ENCODE measurements around the gene RABGGTA. TPM values are rescaled to one million over a fixed set of nuclear protein-coding genes. Genes with fewer than 3 reads are reported as not detected.

The RABGGTA gene
- polyA plus RNA-seq, 3 donors, result 34.5 to 125 (median 35.4) TPM

GRCh38 chr14:24290746-24291145 lies 19.3 kb upstream of the RABGGTA start:
- H3K9me3 ChIP-seq (replicated peaks in 1 of 2; ENCODE audit: control insufficient read depth in 1 of 2, insufficient read depth in 1 of 2, low read length in 2 of 2), result no peaks in the 10 kb centered on the region
- no peak overlapping the region for H3K4me2 ChIP-seq (replicated peaks; ENCODE audit: extremely low read depth, low read length, poor library complexity, severe bottlenecking)
- no peaks in the 10 kb centered on the region for H3K4me1 ChIP-seq (ENCODE audit: control insufficient read depth in 1 of 2, insufficient read depth in 2 of 2, low read length in 2 of 2)
- Mint-ChIP-seq H3K9me3 (no peaks in the 10 kb centered on the region), H3K4me3 (no peak overlapping the region), H3K4me1 (peaks cover 7% of the 10 kb centered on the region), H3K36me3 (peaks cover 57 to 64% of the 10 kb centered on the region in 2 donors), H3K27ac (peak overlapping the region in 3 of 7 donors; percentile 11 to 68 (median 25)), H3K27me3 (ENCODE audit: low read depth in 3 of 3) (peaks cover 0 to 1% (median 0%) of the 10 kb centered on the region in 3 donors)
- H2AFZ ChIP-seq (ENCODE audit: insufficient read depth, low read depth, low read length, poor library complexity, severe bottlenecking), result no peak overlapping the region
- H4K20me1 ChIP-seq (ENCODE audit: insufficient read depth, low read length), result no peaks in the 10 kb centered on the region
- intact Hi-C loops (cut with micrococcal nuclease), result loop anchor here in 1 of 2 donors (10.0 kb wide), 1 partner anchor 176 kb away; the partner anchor contains the start of genes DCAF11 and NRL
- TF ChIP-seq CTCF (IDR thresholded peaks at IDR 0.05), result no peak
- no peaks in the 10 kb centered on the region for H3K27me3 ChIP-seq (ENCODE audit: control insufficient read depth in 2 of 2, insufficient read depth in 2 of 2, low read length in 2 of 2)
- no peak for DNase-seq
- H3K4me3 ChIP-seq (replicated peaks in 1 of 3; ENCODE audit: low read depth in 2 of 3, low read length in 3 of 3), result no peak overlapping the region
- H3K9ac ChIP-seq (ENCODE audit: insufficient read depth, low read length, poor library complexity, severe bottlenecking), result no peak overlapping the region
- peaks cover 3% of the 10 kb centered on the region for H3K79me2 ChIP-seq (ENCODE audit: insufficient read depth, low read length)
- H3K36me3 ChIP-seq (replicated peaks in 1 of 2; ENCODE audit: control insufficient read depth in 1 of 2, insufficient read depth in 2 of 2, low read length in 2 of 2), result peaks cover 45 to 61% of the 10 kb centered on the region in 2 donors
- 97% methylated on average over 4 of the region's 9 CpGs for WGBS (ENCODE audit: insufficient coverage)
- no peak overlapping the region for H3K27ac ChIP-seq (ENCODE audit: low read depth in 1 of 2, low read length in 2 of 2)

GRCh38 chr14:24289649-24290280 lies 18.4 kb upstream of the RABGGTA start:
- Mint-ChIP-seq H3K27ac (peak overlapping the region in 1 of 7 donors; percentile 0), H3K4me1 (peaks cover 7% of the 10 kb centered on the region), H3K4me3 (no peak overlapping the region), H3K36me3 (peaks cover 50 to 62% of the 10 kb centered on the region in 2 donors), H3K27me3 (ENCODE audit: low read depth in 3 of 3) (peaks cover 0 to 1% (median 0%) of the 10 kb centered on the region in 3 donors), H3K9me3 (no peaks in the 10 kb centered on the region)
- DNase-seq, result no peak
- Histone ChIP-seq H3K27me3 (ENCODE audit: control insufficient read depth in 2 of 2, insufficient read depth in 2 of 2, low read length in 2 of 2) (no peaks in the 10 kb centered on the region), H3K79me2 (ENCODE audit: insufficient read depth, low read length) (peaks cover 3% of the 10 kb centered on the region), H3K4me1 (ENCODE audit: control insufficient read depth in 1 of 2, insufficient read depth in 2 of 2, low read length in 2 of 2) (no peaks in the 10 kb centered on the region), H3K9ac (ENCODE audit: insufficient read depth, low read length, poor library complexity, severe bottlenecking) (no peak overlapping the region), H3K4me2 (replicated peaks; ENCODE audit: extremely low read depth, low read length, poor library complexity, severe bottlenecking) (no peak overlapping the region), H3K27ac (ENCODE audit: low read depth in 1 of 2, low read length in 2 of 2) (no peak overlapping the region), H3K4me3 (replicated peaks in 1 of 3; ENCODE audit: low read depth in 2 of 3, low read length in 3 of 3) (no peak overlapping the region), H4K20me1 (ENCODE audit: insufficient read depth, low read length) (no peaks in the 10 kb centered on the region), H3K9me3 (replicated peaks in 1 of 2; ENCODE audit: control insufficient read depth in 1 of 2, insufficient read depth in 1 of 2, low read length in 2 of 2) (no peaks in the 10 kb centered on the region), H2AFZ (ENCODE audit: insufficient read depth, low read depth, low read length, poor library complexity, severe bottlenecking) (no peak overlapping the region), H3K36me3 (replicated peaks in 1 of 2; ENCODE audit: control insufficient read depth in 1 of 2, insufficient read depth in 2 of 2, low read length in 2 of 2) (peaks cover 40 to 52% of the 10 kb centered on the region in 2 donors)
- WGBS (ENCODE audit: insufficient coverage), result 65% methylated on average over 6 of the region's 6 CpGs
- no peak for TF ChIP-seq CTCF (IDR thresholded peaks at IDR 0.05)
- intact Hi-C loops (cut with micrococcal nuclease), result loop anchor here in 1 of 2 donors (10.0 kb wide), 1 partner anchor 175 kb away; the partner anchor contains the start of genes DCAF11 and NRL
